GM19452 (cell line): Measurements from ENCODE around the gene MNT.

ENCODE experiments used
- ATAC-seq: cut with Tn5 transposase; IDR thresholded peaks from one replicate; pipeline ENCODE4 v1.9.1; 2021; ENCODE audit not compliant: unreplicated experiment

MNT gene

GRCh38 chr17:2364763-2365116, 36.1 kb downstream of the MNT start:
- no peak for ATAC-seq

GRCh38 chr17:2363851-2364762, 36.8 kb downstream of the MNT start:
- no peak for ATAC-seq

GRCh38 chr17:2363318-2363717, 37.5 kb downstream of the MNT start:
- ATAC-seq: no peak

GRCh38 chr17:2362881-2363280, 38.0 kb downstream of the MNT start:
- no peak for ATAC-seq

DNA sequence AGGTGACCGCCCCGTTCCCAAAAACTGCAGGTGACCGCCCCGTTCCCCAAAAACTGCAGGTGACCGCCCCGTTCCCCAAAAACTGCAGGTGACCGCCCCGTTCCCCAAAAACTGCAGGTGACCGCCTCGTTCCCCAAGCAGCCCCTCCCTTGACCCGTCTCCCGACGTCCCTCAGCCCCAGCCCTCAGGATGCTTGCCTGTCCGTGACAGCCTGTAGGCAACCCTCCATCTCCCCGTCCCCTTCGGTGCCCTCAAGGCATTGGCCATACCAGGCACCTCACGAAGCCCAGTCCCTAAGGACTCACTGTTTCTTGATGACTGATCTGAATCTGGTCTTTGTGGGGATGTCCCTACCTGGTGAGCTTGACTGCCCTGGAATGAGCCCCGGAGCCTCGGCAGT, 38.4 kb downstream of the MNT start:
- no peak for ATAC-seq

- ATAC-seq: no peak
These were observed 38.8 kb downstream of the MNT start for GRCh38 chr17:2362016-2362415.

DNA sequence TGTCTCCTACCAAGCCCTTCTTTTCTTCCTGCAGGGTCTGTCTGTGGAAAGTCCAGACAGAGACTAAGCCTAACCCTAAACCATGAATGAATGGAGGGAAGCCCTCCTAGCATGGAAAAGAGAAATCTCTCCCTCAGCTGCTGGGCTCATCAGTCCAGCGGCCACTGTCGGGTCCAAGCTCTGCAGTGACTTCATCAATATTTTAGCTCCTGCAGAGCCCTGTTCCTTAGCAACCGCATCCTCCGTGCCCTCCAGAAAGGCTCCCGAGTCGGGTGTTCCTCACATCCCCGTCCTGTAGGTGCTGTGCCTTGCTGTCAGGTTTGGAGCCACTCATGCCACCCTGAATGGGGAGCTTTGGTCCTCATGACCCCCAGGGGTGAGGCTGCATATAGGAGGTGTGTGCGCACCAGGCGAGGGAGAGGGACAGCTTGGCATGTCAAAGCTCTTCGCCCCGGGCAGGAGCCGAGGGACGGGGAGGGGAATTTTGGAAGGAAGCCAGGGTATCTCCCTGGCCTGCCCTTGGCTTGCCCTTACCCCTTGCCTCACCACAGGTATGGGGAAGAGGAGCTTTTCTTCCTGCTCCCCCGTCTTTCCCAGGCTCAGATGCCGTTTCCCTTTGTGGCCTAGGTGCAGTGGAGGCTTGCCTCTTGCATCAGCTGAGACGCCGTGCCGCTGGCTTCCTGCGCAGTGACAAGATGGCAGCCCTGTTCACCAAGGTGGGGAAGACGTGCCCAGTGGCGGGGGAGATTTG, 39.7 kb downstream of the MNT start:
- no peak for ATAC-seq

DNA sequence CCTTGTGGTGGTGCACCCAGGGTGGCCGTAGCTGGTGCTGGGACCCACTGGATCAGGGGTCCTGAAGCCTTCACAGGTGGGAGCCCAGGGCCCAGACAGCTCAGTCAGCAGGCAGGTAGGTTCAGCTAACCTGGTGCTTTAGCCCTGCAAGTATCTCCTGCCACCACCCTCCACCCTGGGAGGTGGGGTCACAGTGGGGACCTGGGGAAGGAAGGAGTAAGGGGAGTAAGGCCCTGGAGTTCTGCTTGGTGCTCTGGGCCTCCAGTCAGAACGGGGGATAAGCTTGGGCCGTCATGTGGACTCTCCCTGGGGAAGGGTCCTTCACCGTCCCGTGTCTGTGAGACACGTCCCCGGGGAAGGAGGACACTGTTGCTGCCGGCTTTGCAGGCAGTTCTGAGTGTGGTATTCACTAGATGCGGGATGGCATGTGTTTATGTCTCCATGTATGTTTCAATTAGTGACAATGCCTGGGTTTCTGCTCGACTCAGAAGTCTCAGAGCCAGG, 42.9 kb downstream of the MNT start:
- ATAC-seq: no peak

DNA sequence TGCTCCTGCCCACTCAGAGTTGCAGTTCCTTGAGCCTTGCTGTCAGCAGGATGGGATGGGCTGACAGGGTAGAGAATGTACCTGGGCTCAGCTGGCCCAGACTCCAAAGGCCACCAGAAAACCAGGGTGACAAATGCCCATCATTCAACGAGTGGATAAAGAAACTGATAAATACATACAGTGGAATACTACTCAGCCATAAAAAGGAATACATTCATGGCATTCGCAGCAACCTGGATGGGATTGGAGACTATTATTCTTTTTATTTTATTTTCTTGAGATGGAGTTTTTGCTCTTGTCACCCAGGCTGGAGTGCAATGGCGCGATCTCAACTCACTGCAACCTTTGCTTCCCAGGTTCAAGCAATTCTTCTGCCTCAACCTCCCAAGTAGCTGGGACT, 43.6 kb downstream of the MNT start:
- no peak for ATAC-seq

DNA sequence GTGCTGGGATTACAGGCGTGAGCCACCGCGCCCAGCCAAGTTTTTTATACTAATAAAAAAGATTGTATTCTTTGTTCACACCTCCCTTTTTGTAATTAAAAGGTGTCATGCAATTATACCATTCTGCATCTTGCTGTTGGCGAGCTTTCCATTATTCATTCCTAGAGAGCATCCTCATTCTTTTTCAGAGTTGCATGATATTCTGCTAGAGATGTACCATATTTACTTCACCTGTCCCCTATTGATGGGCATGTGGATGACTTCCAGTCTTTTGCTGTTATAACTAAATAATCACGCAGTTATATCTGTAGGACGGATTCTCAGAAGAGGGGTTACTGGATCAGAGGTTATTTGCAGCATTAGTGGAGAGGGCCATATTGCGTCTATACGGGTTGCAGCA, 46.5 kb downstream of the MNT start:
- ATAC-seq: no peak

DNA sequence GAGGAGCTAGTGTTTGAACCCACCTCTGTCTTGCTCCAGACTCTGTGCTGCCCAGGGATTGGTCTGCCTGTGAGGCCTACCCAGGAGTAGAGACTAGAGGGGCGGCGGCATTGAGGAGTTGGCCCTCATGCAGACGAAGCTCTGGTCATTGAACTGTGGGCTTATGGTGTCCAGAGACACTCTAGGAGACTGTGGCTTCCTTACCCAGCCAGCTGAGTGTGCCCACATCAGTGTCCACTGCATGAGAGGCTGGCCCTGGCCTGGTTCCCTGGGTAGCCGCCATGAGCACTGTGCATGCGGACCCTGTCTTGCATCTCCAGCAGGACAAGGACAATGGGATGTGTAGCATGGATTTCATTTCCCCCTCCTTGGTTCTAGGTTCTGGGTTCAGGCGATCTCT, 49.6 kb downstream of the MNT start:
- ATAC-seq: no peak

DNA sequence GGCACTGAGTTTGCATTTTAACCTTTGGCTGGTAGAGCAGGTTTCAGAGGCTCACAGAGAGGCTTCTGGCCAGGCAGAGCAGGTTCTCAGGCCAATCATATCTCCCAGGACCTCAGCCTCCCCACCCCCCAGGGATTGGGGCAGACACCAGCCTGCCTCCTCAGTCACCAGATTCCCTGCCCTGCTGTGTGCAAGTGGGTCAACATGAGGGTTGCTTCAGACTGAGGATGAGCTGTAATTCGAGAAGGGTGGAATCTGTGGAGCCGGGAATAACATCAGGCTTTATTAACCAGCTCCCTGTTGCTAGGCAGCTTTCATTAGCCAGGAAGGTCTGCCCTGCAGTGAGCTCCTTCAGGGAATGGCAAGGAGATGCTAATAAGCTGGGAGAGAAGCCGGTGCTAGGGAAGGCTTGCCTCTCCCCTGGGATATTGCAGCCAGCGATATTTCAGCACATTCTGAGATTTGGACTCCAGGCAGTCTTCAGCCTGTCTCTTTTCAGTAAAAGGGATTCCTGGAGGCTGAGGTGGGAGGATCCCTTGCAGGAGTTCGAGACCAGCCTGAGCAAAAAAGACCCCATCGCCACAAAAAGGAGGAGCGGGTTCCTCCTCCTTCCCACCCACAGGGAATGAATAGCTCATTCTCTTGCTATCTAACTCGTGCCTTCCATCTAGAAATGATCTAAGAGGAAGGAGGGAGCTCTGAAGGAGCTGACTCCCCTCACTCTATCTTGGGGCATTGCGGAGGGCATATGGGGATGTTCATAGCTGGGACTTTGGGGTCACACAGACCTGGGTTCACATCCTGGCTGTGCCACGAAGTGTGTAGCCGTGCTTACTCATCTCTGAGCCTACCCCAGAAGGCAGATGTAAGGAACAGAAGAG, 52.8 kb downstream of the MNT start:
- ATAC-seq: no peak

DNA sequence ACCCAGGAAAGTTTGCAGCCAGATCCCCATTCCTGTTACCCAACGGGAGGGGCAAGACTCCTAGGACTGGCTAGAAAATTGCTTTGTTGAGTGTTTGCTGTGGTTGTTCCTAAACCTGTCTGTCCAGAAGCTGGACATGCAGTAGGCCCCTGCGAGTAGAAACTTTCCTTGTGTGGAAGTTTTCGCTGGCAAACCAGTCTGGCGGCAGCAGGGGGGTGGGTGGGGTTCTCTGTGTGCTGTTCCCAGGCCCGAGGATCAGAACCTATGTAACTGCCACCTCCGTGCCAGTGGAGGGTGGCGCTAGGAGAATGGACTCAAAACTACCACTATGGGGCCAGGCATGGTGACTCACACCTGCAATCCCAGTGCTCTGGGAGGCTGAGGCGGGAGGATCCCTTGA, 54.4 kb downstream of the MNT start:
- ATAC-seq: no peak

DNA sequence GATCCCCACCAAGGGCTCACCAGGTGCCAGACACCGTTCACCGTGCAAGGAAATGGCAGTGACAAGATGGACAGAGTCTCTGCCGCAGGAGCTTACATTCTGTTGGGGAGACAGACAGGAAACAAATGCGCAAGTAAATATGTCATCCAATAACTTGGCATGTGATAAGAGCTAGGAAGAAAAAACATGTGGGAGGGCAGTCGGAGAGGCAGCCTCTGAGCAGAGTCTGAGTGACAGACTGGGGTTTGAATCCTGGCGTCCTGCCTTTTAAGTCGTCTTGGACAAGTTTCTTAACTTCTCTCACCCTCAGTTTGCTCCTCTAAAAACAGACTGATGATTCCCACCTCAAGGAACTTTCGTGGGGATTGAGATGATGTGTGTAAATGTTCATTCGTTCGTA, 56.3 kb downstream of the MNT start:
- ATAC-seq: no peak

- ATAC-seq: no peak
These were observed 57.4 kb downstream of the MNT start for GRCh38 chr17:2343421-2343820.

GRCh38 chr17:2338315-2338657, 62.6 kb downstream of the MNT start:
- no peak for ATAC-seq

DNA sequence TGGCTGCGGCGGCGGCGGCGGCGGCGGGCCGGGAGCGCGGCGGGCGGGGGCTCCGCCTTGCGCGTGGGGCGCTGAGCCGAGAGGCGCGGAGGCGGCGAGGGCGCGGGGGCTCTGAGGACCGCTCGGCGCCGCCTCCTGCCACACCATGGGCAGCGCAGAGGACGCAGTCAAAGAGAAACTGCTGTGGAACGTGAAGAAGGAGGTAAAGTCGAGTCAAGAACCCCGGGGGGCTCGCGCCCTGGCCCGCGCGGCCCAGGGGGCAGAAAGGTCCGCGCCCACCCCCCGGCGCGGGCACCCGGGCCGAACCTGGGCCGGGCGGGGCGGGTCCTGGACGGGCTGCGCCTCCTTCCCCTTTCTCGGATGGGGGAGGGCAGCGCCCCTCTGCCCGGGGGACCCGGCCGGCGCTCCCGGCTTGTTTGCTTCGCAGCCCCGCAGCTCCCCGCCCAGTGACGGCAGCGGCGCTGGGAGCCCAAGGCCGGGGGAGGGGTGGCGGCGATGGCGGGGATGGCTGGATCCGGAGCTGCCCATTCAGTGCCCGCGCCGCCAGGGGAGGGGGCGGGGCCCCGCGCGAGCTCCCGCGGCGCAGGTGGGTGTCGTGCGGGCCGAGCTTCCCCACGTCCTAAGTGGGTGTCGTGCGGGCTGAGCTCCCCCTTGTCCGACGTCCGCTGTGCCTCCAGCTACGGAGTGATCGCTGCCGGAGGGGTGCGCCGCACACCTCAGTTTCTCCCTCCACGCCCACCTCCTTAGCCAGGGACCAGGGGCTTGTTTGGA, 63.1 kb downstream of the MNT start:
- ATAC-seq: no peak

GRCh38 chr17:2336852-2337543, 63.9 kb downstream of the MNT start, which contains the start of gene SGSM2:
Gene SGSM2 (plus strand): TSS chr17:2337501. CDS start chr17:2337689, 188 bp downstream.
- ATAC-seq: peak; percentile 22

DNA sequence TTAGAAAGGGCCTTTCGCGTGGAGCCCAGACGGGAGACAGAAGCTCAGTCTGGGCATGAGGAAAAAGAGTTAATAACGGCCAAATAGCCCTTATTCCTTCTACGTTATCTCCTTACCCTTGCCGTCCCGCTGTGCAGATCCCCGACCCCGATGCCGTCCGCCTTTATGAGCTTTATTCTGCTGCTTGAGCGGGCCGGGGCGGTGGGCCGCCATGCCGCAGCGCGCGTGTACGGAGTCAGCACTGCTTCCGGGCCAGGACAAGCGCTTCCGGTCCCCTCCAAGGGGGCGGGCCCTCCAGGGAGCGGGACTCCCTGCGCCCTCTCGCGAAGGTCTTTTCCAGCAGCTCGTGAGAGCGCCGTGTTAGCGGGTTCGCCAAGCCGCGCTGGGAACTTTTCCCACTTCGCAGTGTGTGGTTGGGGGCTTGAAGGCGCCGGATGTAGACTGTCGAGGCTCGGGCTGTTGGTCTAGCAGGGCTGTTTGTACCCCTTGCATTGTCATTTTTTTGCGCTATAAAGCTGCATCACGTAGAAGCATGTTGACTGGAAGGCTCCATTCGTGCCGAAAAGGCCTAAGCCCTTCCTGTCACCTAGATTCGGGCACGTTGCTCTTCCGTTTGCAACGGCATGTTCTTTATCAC, 64.5 kb downstream of the MNT start, which contains the start of gene TSR1:
Gene TSR1, minus strand, starts transcription at position 243 of the 637 bp plus-strand sequence. Its CDS starts 30 bp downstream, at position 213.
- ATAC-seq: peak; percentile 80
